Keratinocyte (primary cell): Measurements from ENCODE around the gene PPM1H.

Experiments used
- CTCF ChIP-seq, 3 experiments: IDR thresholded peaks in 1 of 3; conservative IDR thresholded peaks in 1 of 3; optimal IDR thresholded peaks in 1 of 3; 2 replicates in 2 of 3; 3 replicates in 1 of 3; pipeline versions ENCODE3 to v1.5.1; 2011; ENCODE audit warnings: low read length in 3 of 3, mild to moderate bottlenecking in 3 of 3, moderate library complexity in 2 of 3, control low read depth in 1 of 3, inconsistent platforms in 1 of 3; ENCODE audit not compliant: insufficient read depth in 2 of 3; ENCODE audit errors: extremely low read depth in 1 of 3
- EZH2 ChIP-seq: IDR thresholded peaks from one replicate; pipeline ENCODE4 v1.6.1; 2012; ENCODE audit warnings: inconsistent platforms, mild to moderate bottlenecking, low read length, moderate library complexity

- no peak for TF ChIP-seq EZH2
- no peak for TF ChIP-seq CTCF (optimal IDR thresholded peaks at IDR 0.05 in 1 of 3, IDR thresholded peaks at IDR 0.05 in 1 of 3, conservative IDR thresholded peaks at IDR 0.05 in 1 of 3; ENCODE audit: extremely low read depth in 1 of 3, insufficient read depth in 2 of 3, low read length in 3 of 3)
These were observed 225.6 kb downstream of the PPM1H start for GRCh38 chr12:62709311-62709710.
